BE2C (cell line): ENCODE results near the gene LCN2.
"Not testable (repeated sequence)": the region's sequence is repeated elsewhere in the genome, so short reads cannot be mapped to it uniquely, and the experiment has no call there.

Experiments
- DNase-seq: peaks from one replicate; pipeline ENCODE4 v3.0.0-alpha.2; 2020
- H3K27me3 ChIP-seq: fragments of 250-450 bp; sonication (Bioruptor Pico); 2 replicates; pipeline ENCODE4 v1.5.1; 2020; ENCODE audit warnings: mild to moderate bottlenecking
- H3K36me3 ChIP-seq: fragments of 250-450 bp; sonication (Bioruptor Pico); 2 replicates; pipeline ENCODE4 v1.5.1; 2020; ENCODE audit warnings: mild to moderate bottlenecking
- H3K4me1 ChIP-seq: fragments of 250-450 bp; sonication (Bioruptor Pico); 2 replicates; pipeline ENCODE4 v1.5.1; 2020
- H3K4me3 ChIP-seq: 2 replicates; pipeline ENCODE4 v1.5.1; 2011; ENCODE audit warnings: low read depth, low read length
- H3K9me3 ChIP-seq: fragments of 250-450 bp; sonication (Bioruptor Pico); 2 replicates; pipeline ENCODE4 v1.5.1; 2020
- CTCF ChIP-seq: IDR thresholded peaks from 2 replicates; pipeline ENCODE4 v1.5.1; 2012; ENCODE audit warnings: mild to moderate bottlenecking, low read depth, low read length

LCN2 gene

GRCh38 chr9:128127568-128127989, 21.7 kb upstream of the LCN2 start, which contains the start of gene PTGES2:
Gene PTGES2 (minus strand): TSS chr9:128127729. CDS start chr9:128127717, 12 bp downstream.
- Histone ChIP-seq H3K4me1 (peaks cover 11% of the 10 kb centered on the region), H3K4me3 (peak within 1 kb of the TSS; percentile 96), H3K27me3 (no peaks in the 10 kb centered on the region), H3K9me3 (no peaks in the 10 kb centered on the region), H3K36me3 (peaks cover 27% of the 10 kb centered on the region)
- DNase-seq: peak; percentile 92
- no peak for TF ChIP-seq CTCF

GRCh38 chr9:128127990-128128835, 21.0 kb upstream of the LCN2 start:
- Histone ChIP-seq H3K27me3 (no peaks in the 10 kb centered on the region), H3K9me3 (no peaks in the 10 kb centered on the region), H3K36me3 (peaks cover 23% of the 10 kb centered on the region), H3K4me1 (peaks cover 11% of the 10 kb centered on the region), H3K4me3 (peak overlapping the region; percentile 96)
- no peak for TF ChIP-seq CTCF
- DNase-seq: peak; percentile 86

DNA sequence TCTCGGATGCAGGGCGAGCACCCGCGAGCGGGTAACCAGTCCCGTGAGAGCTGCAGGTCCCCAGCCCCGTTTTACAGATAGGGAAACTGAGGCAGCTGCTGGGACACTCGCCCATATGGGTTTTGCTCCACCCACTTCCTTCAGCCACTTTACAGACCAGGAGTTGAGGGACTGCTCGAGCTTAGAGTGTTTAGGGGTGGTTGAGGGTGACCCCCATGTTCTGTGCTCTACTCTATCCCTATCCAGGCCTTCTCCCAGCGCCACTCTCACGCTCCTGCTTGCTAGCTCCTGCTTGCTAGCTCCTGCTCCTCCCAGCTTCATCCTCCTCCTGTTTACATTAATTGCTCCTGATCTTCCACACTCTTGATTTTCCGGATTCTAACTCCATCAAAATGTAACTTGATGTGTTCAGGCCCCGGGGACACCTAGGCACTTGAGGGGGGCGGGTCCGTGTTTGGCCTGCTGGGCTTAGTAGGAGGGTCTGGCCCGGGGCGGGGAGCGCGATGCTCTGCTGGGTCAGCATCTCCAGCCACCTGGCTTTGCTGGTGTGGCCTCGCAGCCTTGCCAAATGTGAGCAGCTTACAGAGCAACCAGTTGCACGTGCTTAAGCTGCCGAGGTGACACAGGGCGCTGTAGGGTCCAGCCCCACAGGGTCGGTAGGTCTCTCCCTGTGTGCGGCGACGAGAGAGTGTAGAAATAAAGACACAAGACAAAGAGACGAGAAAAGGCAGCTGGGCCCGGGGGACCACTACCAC, 20.2 kb upstream of the LCN2 start:
- Histone ChIP-seq H3K9me3 (no peaks in the 10 kb centered on the region), H3K36me3 (peaks cover 16% of the 10 kb centered on the region), H3K27me3 (no peaks in the 10 kb centered on the region), H3K4me3 (peak overlapping the region; percentile 96), H3K4me1 (peaks cover 11% of the 10 kb centered on the region)
- no peak for TF ChIP-seq CTCF
- no peak for DNase-seq

GRCh38 chr9:128129976-128130590, 19.2 kb upstream of the LCN2 start:
- peak; percentile 62 for DNase-seq
- H3K9me3 ChIP-seq, H3K4me3 ChIP-seq, H3K36me3 ChIP-seq, H3K27me3 ChIP-seq: not testable (repeated sequence)
- peaks cover 11% of the 10 kb centered on the region for H3K4me1 ChIP-seq
- peak; percentile 17; the same call in 1 of the 2 replicates for TF ChIP-seq CTCF

- H3K9me3 ChIP-seq, H3K27me3 ChIP-seq, H3K4me3 ChIP-seq, H3K4me1 ChIP-seq, H3K36me3 ChIP-seq, DNase-seq: not testable (repeated sequence)
These were observed 18.6 kb upstream of the LCN2 start for GRCh38 chr9:128130651-128131050.

GRCh38 chr9:128131346-128131745, 17.9 kb upstream of the LCN2 start:
- not testable (repeated sequence) for DNase-seq, H3K9me3 ChIP-seq, H3K36me3 ChIP-seq, H3K4me1 ChIP-seq, H3K4me3 ChIP-seq, H3K27me3 ChIP-seq

- not testable (repeated sequence) for H3K36me3 ChIP-seq, H3K9me3 ChIP-seq, H3K27me3 ChIP-seq, H3K4me3 ChIP-seq, H3K4me1 ChIP-seq, DNase-seq
These were observed 17.1 kb upstream of the LCN2 start for GRCh38 chr9:128132139-128132538.

GRCh38 chr9:128135561-128135960, 13.7 kb upstream of the LCN2 start:
- H3K4me3 ChIP-seq, DNase-seq, H3K9me3 ChIP-seq, H3K36me3 ChIP-seq, H3K27me3 ChIP-seq, H3K4me1 ChIP-seq: not testable (repeated sequence)
